Stomach (tissue), 9 donors: ENCODE measurements around the gene LMF2. TPM values are rescaled to one million over a fixed set of nuclear protein-coding genes. Genes with fewer than 3 reads are reported as not detected.
"Not testable (repeated sequence)": the region's sequence is repeated elsewhere in the genome, so short reads cannot be mapped to it uniquely, and the experiment has no call there.

Source experiments
- DNase-seq, 2 donors: peaks; one replicate each; pipeline versions ENCODE4 v3.0.0 to v3.0.0-alpha.2; 2013 to 2019
- H3K27ac ChIP-seq, 5 donors: fragments of 200-600 bp in 4 of 5; sonication (generic) in 4 of 5; one replicate each; pipeline ENCODE4 v1.5.1; 2013 to 2019; ENCODE audit warnings: mild to moderate bottlenecking in 1 of 5, moderate library complexity in 1 of 5
- H3K27me3 ChIP-seq, 3 donors: fragments of 200-600 bp; sonication (generic); one replicate each; pipeline ENCODE4 v1.5.1; 2017 to 2019; ENCODE audit warnings: mixed run types in 1 of 3
- H3K36me3 ChIP-seq, 4 donors: fragments of 200-600 bp; sonication (generic); 1 replicate in 3 of 4; 2 replicates in 1 of 4; pipeline ENCODE4 v1.5.1; 2016 to 2019
- H3K4me1 ChIP-seq, 4 donors: fragments of 200-600 bp; sonication (generic); one replicate each; pipeline ENCODE4 v1.5.1; 2016 to 2019
- H3K4me3 ChIP-seq, 4 donors: fragments of 200-600 bp; sonication (generic) in 3 of 4; one replicate each; pipeline ENCODE4 v1.5.1; 2016 to 2019; ENCODE audit warnings: mild to moderate bottlenecking in 1 of 4
- H3K9me3 ChIP-seq, 4 donors: fragments of 200-600 bp; sonication (generic); one replicate each; pipeline ENCODE4 v1.5.1; 2016 to 2019
- EP300 ChIP-seq: sonication (generic); formaldehyde crosslinking; IDR thresholded peaks from one replicate; pipeline ENCODE4 v1.6.1; 2017; ENCODE audit warnings: antibody characterized with exemption
- POLR2A ChIP-seq, 4 donors: fragments of 450-650 bp; IDR thresholded peaks; one replicate each; pipeline ENCODE4 v1.6.1; 2016; ENCODE audit warnings: antibody characterized with exemption in 4 of 4, control low read depth in 2 of 4, mild to moderate bottlenecking in 1 of 4, moderate library complexity in 1 of 4
- POLR2AphosphoS5 ChIP-seq, 3 donors: sonication (generic); formaldehyde crosslinking; IDR thresholded peaks; one replicate each; pipeline ENCODE4 v1.6.1; 2016; ENCODE audit warnings: antibody characterized with exemption in 3 of 3
- WGBS, 5 donors: extraction: QIAGEN DNeasy Blood & Tissue Kit in 3 of 5; methylation state at CpG; one replicate each; pipeline versions ENCODE4 v1.1.5 to v1.1.7; 2013 to 2018; 5-methylcytosine and 5-hydroxymethylcytosine counted together
- intact Hi-C: fragments of 100-400 bp; cut with DNase I; formaldehyde crosslinking; loops from one replicate; pipeline ENCODE4 v1.15.1; 2023; ENCODE audit warnings: low total_unique reads
- polyA plus RNA-seq, 3 donors: library from polyadenylated mRNA; stranded (reverse); fragments of 200-250 nt; gene quantifications; one replicate each; pipeline ENCODE4 v1.2.3, GENCODE V29; 2013
- total RNA-seq, 5 donors: library from RNA; depleted of rRNA; stranded (reverse); fragments of >200 nt; gene quantifications; one replicate each; pipeline versions ENCODE4 v1.1.0 to v1.2.3, GENCODE V29; 2014 to 2016
- TF ChIP-seq, protein P1 (sequence below), 7 experiments: fragments of 450-650 bp in 4 of 7; fragments of 200-600 bp in 3 of 7; sonication (generic) in 3 of 7; IDR thresholded peaks; one replicate each; pipeline ENCODE4 v1.5.1; 2016 to 2019; ENCODE audit warnings: antibody characterized with exemption in 7 of 7, control low read depth in 2 of 7, mild to moderate bottlenecking in 1 of 7
- donor health status: healthy with polysubstance abuse.
- donor health status: Bipolar disorder and iron deficiency.
- donor health status: healthy.

The LMF2 gene
- total and polyA plus RNA-seq, 8 donors = 11.9 to 212 (median 52.9) TPM

- H3K9me3 ChIP-seq = no peaks in the 10 kb centered on the region
- TF ChIP-seq EP300 = no peak
- TF ChIP-seq POLR2A (IDR thresholded peaks at IDR 0.05) = no peak
- TF ChIP-seq, protein P1, sequence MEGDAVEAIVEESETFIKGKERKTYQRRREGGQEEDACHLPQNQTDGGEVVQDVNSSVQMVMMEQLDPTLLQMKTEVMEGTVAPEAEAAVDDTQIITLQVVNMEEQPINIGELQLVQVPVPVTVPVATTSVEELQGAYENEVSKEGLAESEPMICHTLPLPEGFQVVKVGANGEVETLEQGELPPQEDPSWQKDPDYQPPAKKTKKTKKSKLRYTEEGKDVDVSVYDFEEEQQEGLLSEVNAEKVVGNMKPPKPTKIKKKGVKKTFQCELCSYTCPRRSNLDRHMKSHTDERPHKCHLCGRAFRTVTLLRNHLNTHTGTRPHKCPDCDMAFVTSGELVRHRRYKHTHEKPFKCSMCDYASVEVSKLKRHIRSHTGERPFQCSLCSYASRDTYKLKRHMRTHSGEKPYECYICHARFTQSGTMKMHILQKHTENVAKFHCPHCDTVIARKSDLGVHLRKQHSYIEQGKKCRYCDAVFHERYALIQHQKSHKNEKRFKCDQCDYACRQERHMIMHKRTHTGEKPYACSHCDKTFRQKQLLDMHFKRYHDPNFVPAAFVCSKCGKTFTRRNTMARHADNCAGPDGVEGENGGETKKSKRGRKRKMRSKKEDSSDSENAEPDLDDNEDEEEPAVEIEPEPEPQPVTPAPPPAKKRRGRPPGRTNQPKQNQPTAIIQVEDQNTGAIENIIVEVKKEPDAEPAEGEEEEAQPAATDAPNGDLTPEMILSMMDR (IDR thresholded peaks at IDR 0.05) = no peak
- no peak for TF ChIP-seq POLR2AphosphoS5 (IDR thresholded peaks at IDR 0.05)
- no peaks in the 10 kb centered on the region for H3K36me3 ChIP-seq
- H3K4me1 ChIP-seq = peaks cover 23 to 65% (median 39%) of the 10 kb centered on the region in 4 donors
- intact Hi-C loops = no loop called here
- H3K4me3 ChIP-seq = peak overlapping the region in 1 of 4 donors; percentile 34
- H3K27me3 ChIP-seq = peaks cover 11 to 64% (median 26%) of the 10 kb centered on the region in 3 donors
- WGBS, 5 donors = 40 to 60% (median 54%) methylated on average over 5 of the region's 5 CpGs
- H3K27ac ChIP-seq = peak overlapping the region; percentile 18 to 98 (median 61)
- peak; percentile 36 to 66 for DNase-seq
Measured at GRCh38 chr22:50544746-50545253, 37.3 kb upstream of the LMF2 start.

DNA sequence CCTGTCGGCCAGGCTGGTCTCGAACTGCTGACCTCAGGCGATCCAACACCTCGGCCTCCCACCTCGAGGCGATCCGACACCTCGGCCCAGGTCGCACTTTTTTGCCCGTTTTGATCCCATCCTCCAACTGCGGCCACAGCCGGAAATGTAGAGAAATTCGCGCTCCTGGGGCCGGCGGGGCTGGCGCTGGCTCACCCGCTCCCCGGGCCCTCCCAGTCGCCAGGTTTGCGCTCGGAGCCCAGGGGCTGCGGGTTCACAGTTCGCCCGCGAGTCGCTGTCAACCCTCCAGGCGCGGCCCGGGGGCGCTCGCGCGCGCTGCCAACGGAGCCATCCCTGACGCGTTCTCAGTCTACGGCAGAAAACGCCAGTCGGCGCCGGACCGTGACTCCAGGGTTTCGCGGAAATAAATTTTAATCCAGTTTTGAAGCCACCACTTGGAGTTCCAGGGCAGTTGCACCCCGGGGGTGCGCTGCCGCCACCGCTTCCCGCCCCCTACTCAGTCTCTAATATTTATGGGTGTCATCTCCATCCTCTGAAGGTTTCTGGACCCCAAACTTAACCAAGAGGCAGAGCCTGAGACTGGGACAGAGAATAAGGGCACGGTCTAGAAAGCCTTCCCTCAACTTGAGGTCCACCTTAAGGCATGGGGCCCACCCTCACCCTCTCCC is 36.7 kb upstream of the LMF2 start:
- intact Hi-C loops = no loop called here
- peak overlapping the region; percentile 13 to 34 (median 23) for H3K4me3 ChIP-seq
- peaks cover 11 to 58% (median 25%) of the 10 kb centered on the region in 3 donors for H3K27me3 ChIP-seq
- H3K4me1 ChIP-seq = peaks cover 26 to 61% (median 41%) of the 10 kb centered on the region in 4 donors
- peak overlapping the region; percentile 18 to 98 (median 61) for H3K27ac ChIP-seq
- H3K36me3 ChIP-seq = no peaks in the 10 kb centered on the region
- H3K9me3 ChIP-seq = no peaks in the 10 kb centered on the region
- TF ChIP-seq EP300 = no peak
- peak in 2 of 3 donors; percentile 33 to 68 for TF ChIP-seq POLR2AphosphoS5 (IDR thresholded peaks at IDR 0.05)
- TF ChIP-seq, protein P1 (IDR thresholded peaks at IDR 0.05) = peak in 5 of 7 experiments; percentile 13 to 63 (median 40)
- DNase-seq = peak; percentile 87 to 91
- 4 to 6% (median 5%) methylated on average over 30 to 52 of the region's 52 CpGs for WGBS, 5 donors

DNA sequence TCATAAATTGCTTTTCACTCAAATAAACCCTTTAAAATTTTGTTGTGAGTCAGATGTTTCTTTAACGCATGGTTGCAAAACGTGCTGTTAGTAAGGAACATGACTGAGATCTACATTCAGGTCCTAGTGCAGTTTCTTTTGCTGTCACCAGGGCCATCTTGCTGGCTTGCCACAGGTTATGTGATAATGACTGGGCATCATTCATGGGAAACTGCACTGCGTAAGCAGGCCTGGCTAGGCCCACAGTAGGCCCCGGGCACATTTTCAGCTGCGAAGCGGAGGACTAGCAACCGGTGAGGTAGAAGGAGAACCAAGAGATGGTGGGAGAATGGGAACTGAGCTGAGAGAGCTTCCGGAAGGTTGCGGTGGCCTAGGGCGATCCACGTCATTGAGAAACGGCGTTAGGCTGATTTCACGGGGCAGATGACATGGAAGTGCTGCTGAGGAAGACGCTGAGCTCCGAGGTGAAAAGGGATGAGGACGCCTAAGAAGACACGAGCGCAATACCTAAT is 35.0 kb upstream of the LMF2 start:
- H3K4me1 ChIP-seq = peaks cover 17 to 61% (median 37%) of the 10 kb centered on the region in 4 donors
- H3K27me3 ChIP-seq = peaks cover 6 to 45% (median 8%) of the 10 kb centered on the region in 3 donors
- peak overlapping the region in 3 of 5 donors; percentile 25 to 98 (median 92) for H3K27ac ChIP-seq
- peak in 1 of 2 donors; percentile 15 for DNase-seq
- intact Hi-C loops = no loop called here
- TF ChIP-seq EP300 (no peak), POLR2AphosphoS5 (IDR thresholded peaks at IDR 0.05) (no peak), POLR2A (IDR thresholded peaks at IDR 0.05) (no peak)
- TF ChIP-seq, protein P1 (IDR thresholded peaks at IDR 0.05) = no peak
- no peaks in the 10 kb centered on the region for H3K36me3 ChIP-seq
- WGBS, 5 donors = 83 to 91% (median 86%) methylated on average over 19 of the region's 19 CpGs
- H3K9me3 ChIP-seq = no peaks in the 10 kb centered on the region
- no peak overlapping the region for H3K4me3 ChIP-seq

GRCh38 chr22:50541667-50542026 is 34.1 kb upstream of the LMF2 start:
- H3K9me3 ChIP-seq, H3K4me3 ChIP-seq, H3K36me3 ChIP-seq, intact Hi-C loops: not testable (repeated sequence)
- 56 to 76% (median 68%) methylated on average over 5 of the region's 5 CpGs for WGBS, 5 donors
- peak in 2 of 3 donors; percentile 56 to 65 for TF ChIP-seq POLR2AphosphoS5 (IDR thresholded peaks at IDR 0.05)
- peak in 1 of 2 donors; percentile 55 for DNase-seq
- Histone ChIP-seq H3K27ac (peak overlapping the region; percentile 27 to 98 (median 80)), H3K27me3 (peaks cover 0 to 39% (median 3%) of the 10 kb centered on the region in 3 donors), H3K4me1 (peaks cover 17 to 56% (median 33%) of the 10 kb centered on the region in 4 donors)
